A673 (cell line): ENCODE data around the gene CATSPERB. TPM values are rescaled to one million over a fixed set of nuclear protein-coding genes. Genes with fewer than 3 reads are reported as not detected.

Source experiments
- BruUV-seq: library from RNA; stranded (reverse); fragments of 400-500 nt; replicated peaks from 2 replicates; lab custom pipeline; 2021; lab: Mats Ljungman, UMichigan
- CTCF ChIA-PET: fragments of 300-600 bp; sonication (Branson Sonifier 250); formaldehyde crosslinking; loops from one replicate; lab custom pipeline; 2022; ENCODE audit warnings: antibody characterized with exemption; lab: Charles Lee
- POLR2A ChIA-PET: fragments of 300-600 bp; sonication (Branson Sonifier 250); formaldehyde crosslinking; loops from one replicate; lab custom pipeline; 2022; ENCODE audit warnings: antibody characterized with exemption; ENCODE audit not compliant: low non-redundant PET; lab: Charles Lee
- DNase-seq: peaks from one replicate; pipeline ENCODE4 v3.0.0-alpha.2; 2015; ENCODE audit warnings: low spot score
- H3K27ac ChIP-seq: fragments of 200-600 bp; sonication (generic); 2 replicates; pipeline ENCODE4 v1.5.1; 2016; ENCODE audit warnings: mixed run types, low read depth, mild to moderate bottlenecking, mixed read lengths, antibody characterized with exemption, low read length; ENCODE audit not compliant: poor library complexity, severe bottlenecking
- H3K27me3 ChIP-seq: fragments of 200-600 bp; sonication (generic); replicated peaks from 2 replicates; pipeline ENCODE4 v1.6.1; 2017; ENCODE audit warnings: mixed run types, low read depth, mild to moderate bottlenecking, mixed read lengths, antibody characterized with exemption, low read length; ENCODE audit not compliant: insufficient read depth, poor library complexity
- H3K36me3 ChIP-seq: fragments of 200-600 bp; sonication (generic); 2 replicates; pipeline ENCODE4 v1.6.1; 2016; ENCODE audit warnings: mixed run types, mild to moderate bottlenecking, mixed read lengths, antibody characterized with exemption, low read length; ENCODE audit not compliant: insufficient read depth, poor library complexity, severe bottlenecking
- H3K4me1 ChIP-seq: fragments of 200-600 bp; sonication (generic); 2 replicates; pipeline ENCODE4 v1.6.1; 2017; ENCODE audit warnings: mixed run types, mild to moderate bottlenecking, mixed read lengths, antibody characterized with exemption, low read length; ENCODE audit not compliant: insufficient read depth, poor library complexity, severe bottlenecking
- H3K4me3 ChIP-seq: fragments of 200-600 bp; sonication (generic); 2 replicates; pipeline ENCODE4 v1.5.1; 2016; ENCODE audit warnings: low read depth, mixed run types, mild to moderate bottlenecking, mixed read lengths, low read length; ENCODE audit not compliant: poor library complexity, severe bottlenecking
- H3K9me3 ChIP-seq: fragments of 200-600 bp; sonication (generic); 2 replicates; pipeline ENCODE4 v1.6.1; 2016; ENCODE audit warnings: mixed run types, low read depth, mild to moderate bottlenecking, mixed read lengths, antibody characterized with exemption, low read length; ENCODE audit not compliant: poor library complexity, severe bottlenecking
- CTCF ChIP-seq: fragments of 300-800, 200-600 bp; sonication (generic); conservative IDR thresholded peaks from 2 replicates; pipeline ENCODE4 v1.5.1; 2017; ENCODE audit warnings: low read depth, mild to moderate bottlenecking, antibody characterized with exemption, low read length, moderate library complexity, mixed read lengths
- EZH2 ChIP-seq: fragments of 200-600 bp; sonication (generic); IDR thresholded peaks from 2 replicates; pipeline ENCODE4 v1.6.1; 2017; ENCODE audit warnings: borderline replicate concordance, low read depth, mild to moderate bottlenecking, mixed read lengths, antibody characterized with exemption, low read length; ENCODE audit not compliant: poor library complexity, severe bottlenecking
- intact Hi-C: fragments of 100-400 bp; cut with micrococcal nuclease; formaldehyde crosslinking; loops from one replicate; pipeline ENCODE4 v1.10.0; 2022; ENCODE audit not compliant: unreplicated experiment
- total RNA-seq: library from RNA; stranded (reverse); gene quantifications from 2 replicates; pipeline ENCODE4 v1.2.3, GENCODE V29; 2021

CATSPERB gene
- total RNA-seq, 1 experiment from 2014 or later, result not detected

- ChIA-PET POLR2A (no interaction called here), CTCF (no interaction called here)
- H3K27me3 ChIP-seq, result peaks cover 12% of the 10 kb centered on the region
- H3K27ac ChIP-seq, result no peak overlapping the region
- intact Hi-C loops, result loop anchor here (10.0 kb wide), 1 partner anchor 340 kb away; no protein-coding TSS in a partner anchor
- TF ChIP-seq EZH2, result no peak
- no peak for TF ChIP-seq CTCF
- H3K4me3 ChIP-seq, result no peak overlapping the region
- no peaks in the 10 kb centered on the region for H3K9me3 ChIP-seq
- no peak for DNase-seq
- H3K36me3 ChIP-seq, result no peaks in the 10 kb centered on the region
- H3K4me1 ChIP-seq, result no peaks in the 10 kb centered on the region
- BruUV-seq, result no TSS peak
These were observed 77.0 kb downstream of the CATSPERB start for GRCh38 chr14:91654836-91655235.

GRCh38 chr14:91653451-91653850 is 78.4 kb downstream of the CATSPERB start:
- H3K4me1 ChIP-seq, result no peaks in the 10 kb centered on the region
- intact Hi-C loops, result loop anchor here (10.0 kb wide), 1 partner anchor 341 kb away; no protein-coding TSS in a partner anchor
- H3K27ac ChIP-seq, result no peak overlapping the region
- no peak overlapping the region for H3K4me3 ChIP-seq
- H3K36me3 ChIP-seq, result no peaks in the 10 kb centered on the region
- TF ChIP-seq CTCF, result no peak
- TF ChIP-seq EZH2, result no peak
- CTCF ChIA-PET, result no interaction called here
- H3K9me3 ChIP-seq, result no peaks in the 10 kb centered on the region
- BruUV-seq, result no TSS peak
- POLR2A ChIA-PET, result no interaction called here
- H3K27me3 ChIP-seq, result peaks cover 12% of the 10 kb centered on the region
- DNase-seq, result no peak

DNA sequence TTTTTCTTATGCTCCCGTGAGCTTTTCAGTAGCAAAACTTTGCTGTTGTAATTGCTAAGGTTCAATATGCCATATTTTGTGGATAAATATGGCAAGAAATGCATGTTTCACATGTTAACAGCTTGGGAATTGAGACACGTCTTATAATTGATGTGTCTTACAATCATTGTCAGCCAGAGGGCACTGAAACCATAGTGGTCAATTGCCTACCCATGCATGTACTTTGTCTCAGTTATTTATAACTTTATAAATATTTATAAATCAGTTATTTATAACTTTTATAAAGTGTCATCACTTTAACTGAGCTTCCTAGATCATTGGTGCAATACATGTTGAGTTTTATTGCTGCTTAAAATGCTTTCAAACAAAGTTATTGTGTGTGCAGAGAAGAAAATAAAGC is 82.0 kb downstream of the CATSPERB start:
- BruUV-seq, result no TSS peak
- POLR2A ChIA-PET, result no interaction called here
- intact Hi-C loops, result loop anchor here (2.0 to 10.0 kb wide), 2 partner anchors 261 to 345 kb away; no protein-coding TSS in a partner anchor
- Histone ChIP-seq H3K4me1 (no peaks in the 10 kb centered on the region), H3K9me3 (no peaks in the 10 kb centered on the region), H3K27ac (no peak overlapping the region), H3K36me3 (no peaks in the 10 kb centered on the region), H3K27me3 (no peaks in the 10 kb centered on the region), H3K4me3 (no peak overlapping the region)
- TF ChIP-seq CTCF, result peak; percentile 51; the same call in 1 of the 2 replicates
- TF ChIP-seq EZH2, result no peak
- peak; percentile 19 for DNase-seq
- CTCF ChIA-PET, result interaction anchor here (1.2 kb wide), 1 partner anchor 262 kb away, joined by 3 read pairs; no protein-coding TSS in a partner anchor
